Gastrocnemius medialis (tissue), 4 donors: ENCODE measurements around the gene LRCH4.

Experiments used
- CTCF ChIP-seq, 5 experiments: fragments of 450-650 bp in 3 of 5; fragments of 200-600 bp in 2 of 5; sonication (generic) in 2 of 5; IDR thresholded peaks in 4 of 5; conservative IDR thresholded peaks in 1 of 5; 1 replicate in 4 of 5; 2 replicates in 1 of 5; pipeline ENCODE4 v1.5.1; 2016 to 2019; ENCODE audit warnings: antibody characterized with exemption in 5 of 5, mild to moderate bottlenecking in 3 of 5, moderate library complexity in 3 of 5
- POLR2A ChIP-seq, 2 donors: fragments of 450-650 bp; IDR thresholded peaks; one replicate each; pipeline ENCODE4 v1.6.1; 2017; ENCODE audit warnings: antibody characterized with exemption in 2 of 2, mild to moderate bottlenecking in 2 of 2, moderate library complexity in 2 of 2

GRCh38 chr7:100577507-100577906 is 8.4 kb downstream of the LRCH4 start:
- TF ChIP-seq CTCF (IDR thresholded peaks at IDR 0.05 in 4 of 5, conservative IDR thresholded peaks at IDR 0.05 in 1 of 5) (no peak), POLR2A (IDR thresholded peaks at IDR 0.05) (no peak)
